Activated CD4-positive, alpha-beta T cell treated with anti-CD3 and anti-CD28 coated beads for 48 hours (primary cell): Measurements from ENCODE around the gene OR14I1.
A peak's percentile ranks its signal among the peaks of the same experiment; 100 is the strongest.
"Not testable (repeated sequence)": the region's sequence is repeated elsewhere in the genome, so short reads cannot be mapped to it uniquely, and the experiment has no call there.

Source experiments
- DNase-seq: peaks from one replicate; pipeline ENCODE4 v3.0.0-alpha.2; 2020

OR14I1 gene

GRCh38 chr1:248686815-248687214 is 15.8 kb downstream of the OR14I1 start:
- DNase-seq, result peak; percentile 21

- DNase-seq, result no peak
Measured at GRCh38 chr1:248681651-248682050, 20.9 kb downstream of the OR14I1 start.

GRCh38 chr1:248670003-248670402 is 32.6 kb downstream of the OR14I1 start:
- no peak for DNase-seq

- DNase-seq, result not testable (repeated sequence)
Measured at GRCh38 chr1:248663453-248664328, 38.9 kb downstream of the OR14I1 start.

GRCh38 chr1:248656797-248657196 is 45.8 kb downstream of the OR14I1 start:
- DNase-seq, result not testable (repeated sequence)

GRCh38 chr1:248655354-248655753 is 47.2 kb downstream of the OR14I1 start, which contains the start of gene OR2T27:
Gene OR2T27, minus strand, starts transcription at chr1:248655528. Its CDS starts 4,644 bp downstream, at chr1:248650884.
- DNase-seq, result not testable (repeated sequence)
